ENCODE results near the gene BCL2.

The BCL2 gene

GRCh38 chr18:63326011-63326410 is 6.4 kb upstream of the BCL2 start:
- no peak for DNase-seq (ENCODE audit: low spot score)

GRCh38 chr18:63325086-63325686 is 5.6 kb upstream of the BCL2 start:
- no peak for DNase-seq (ENCODE audit: low spot score)

- peak; percentile 70 for DNase-seq (ENCODE audit: low spot score)
Measured at GRCh38 chr18:63322908-63323634, 3.5 kb upstream of the BCL2 start.

GRCh38 chr18:63322206-63322605 is 2.6 kb upstream of the BCL2 start:
- no peak for DNase-seq (ENCODE audit: low spot score)

GRCh38 chr18:63321291-63321690 is 1.7 kb upstream of the BCL2 start:
- no peak for DNase-seq (ENCODE audit: low spot score)

GRCh38 chr18:63320975-63321265 is 1.4 kb upstream of the BCL2 start:
- no peak for DNase-seq (ENCODE audit: low spot score)

GRCh38 chr18:63320123-63320974 is 780 bp upstream of the BCL2 start:
- DNase-seq (ENCODE audit: low spot score) = peak; percentile 91

- DNase-seq (ENCODE audit: low spot score) = no peak
Measured at GRCh38 chr18:63318889-63319382, 633 bp downstream of the BCL2 start.

- DNase-seq (ENCODE audit: low spot score) = peak; percentile 90
Measured at GRCh38 chr18:63317982-63318888, 1.3 kb downstream of the BCL2 start.

GRCh38 chr18:63317556-63317946 is 2.0 kb downstream of the BCL2 start:
- no peak for DNase-seq (ENCODE audit: low spot score)

- no peak for DNase-seq (ENCODE audit: low spot score)
Measured at GRCh38 chr18:63316612-63317555, 2.7 kb downstream of the BCL2 start.

GRCh38 chr18:63315876-63316275 is 3.7 kb downstream of the BCL2 start:
- no peak for DNase-seq (ENCODE audit: low spot score)

GRCh38 chr18:63315131-63315662 is 4.4 kb downstream of the BCL2 start:
- DNase-seq (ENCODE audit: low spot score) = no peak

- DNase-seq (ENCODE audit: low spot score) = no peak
Measured at GRCh38 chr18:63314062-63314790, 5.3 kb downstream of the BCL2 start.

- DNase-seq (ENCODE audit: low spot score) = no peak
Measured at GRCh38 chr18:63313396-63313917, 6.1 kb downstream of the BCL2 start.

GRCh38 chr18:63312737-63313395 is 6.7 kb downstream of the BCL2 start:
- no peak for DNase-seq (ENCODE audit: low spot score)

- no peak for DNase-seq (ENCODE audit: low spot score)
Measured at GRCh38 chr18:63312019-63312409, 7.6 kb downstream of the BCL2 start.

GRCh38 chr18:63311118-63312018 is 8.2 kb downstream of the BCL2 start:
- no peak for DNase-seq (ENCODE audit: low spot score)
